HepG2 (cell line): Measurements from ENCODE around the gene ZFP1. TPM values are rescaled to one million over a fixed set of nuclear protein-coding genes. Genes with fewer than 3 reads are reported as not detected.

ENCODE experiments used
- GMEB1 ChIP-seq: sonication (generic); formaldehyde crosslinking; IDR thresholded peaks from 2 replicates; pipeline ENCODE4 v1.5.1; 2020; ENCODE audit warnings: missing genetic modification reagents, mild to moderate bottlenecking, borderline replicate concordance
- KDM4B ChIP-seq: sonication (generic); formaldehyde crosslinking; IDR thresholded peaks from 2 replicates; pipeline ENCODE4 v1.4.0; 2020; ENCODE audit warnings: missing genetic modification reagents
- KLF15 ChIP-seq: sonication (generic); formaldehyde crosslinking; IDR thresholded peaks from 2 replicates; pipeline ENCODE4 v1.8.1; 2023; ENCODE audit warnings: borderline replicate concordance, mild to moderate bottlenecking, inconsistent platforms, missing genetic modification reagents, mixed read lengths
- NFKBIZ ChIP-seq: IDR thresholded peaks from 2 replicates; pipeline ENCODE4 v1.6.1; 2018; ENCODE audit warnings: missing genetic modification reagents, missing compliant biosample characterization
- NPAS2 ChIP-seq: sonication (generic); formaldehyde crosslinking; IDR thresholded peaks from 2 replicates; pipeline ENCODE4 v1.8.0; 2022; ENCODE audit warnings: mild to moderate bottlenecking, missing genetic modification reagents, borderline replicate concordance
- ZBTB38 ChIP-seq: sonication (generic); formaldehyde crosslinking; IDR thresholded peaks from 2 replicates; pipeline ENCODE4 v1.5.1; 2020; ENCODE audit warnings: mild to moderate bottlenecking, missing genetic modification reagents
- ZBTB7B ChIP-seq: sonication (generic); formaldehyde crosslinking; IDR thresholded peaks from 2 replicates; pipeline ENCODE4 v1.4.0; 2020; ENCODE audit warnings: missing genetic modification reagents
- ZMAT3 ChIP-seq: sonication (generic); formaldehyde crosslinking; conservative IDR thresholded peaks from 2 replicates; pipeline ENCODE4 v1.7.0; 2021; ENCODE audit warnings: missing genetic modification reagents
- ZNF383 ChIP-seq: sonication (generic); formaldehyde crosslinking; IDR thresholded peaks from 2 replicates; pipeline ENCODE4 v1.4.0; 2020; ENCODE audit warnings: missing genetic modification reagents, mild to moderate bottlenecking, borderline replicate concordance
- ZNF562 ChIP-seq: sonication (generic); formaldehyde crosslinking; IDR thresholded peaks from 2 replicates; pipeline ENCODE4 v1.8.0; 2022; ENCODE audit warnings: missing genetic modification reagents, borderline replicate concordance
- ZNF589 ChIP-seq: sonication (generic); formaldehyde crosslinking; conservative IDR thresholded peaks from 2 replicates; pipeline ENCODE4 v1.8.0; 2022; ENCODE audit warnings: mild to moderate bottlenecking, moderate library complexity, missing genetic modification reagents
- ZNF768 ChIP-seq: sonication (generic); formaldehyde crosslinking; IDR thresholded peaks from 2 replicates; pipeline ENCODE4 v1.4.0; 2020; ENCODE audit warnings: missing genetic modification reagents
- ZSCAN30 ChIP-seq: sonication (generic); formaldehyde crosslinking; IDR thresholded peaks from 2 replicates; pipeline ENCODE4 v1.5.0; 2020; ENCODE audit warnings: mild to moderate bottlenecking, missing genetic modification reagents
- polyA plus RNA-seq, 8 experiments: library from polyadenylated mRNA; depleted of rRNA in 3 of 8; stranded (reverse) in 7 of 8; unstranded in 1 of 8; fragments of >200 nt; fragmentation: Illumina TruSeq in 4 of 8; extraction: Trizol in 4 of 8; gene quantifications; 2 replicates each; pipeline versions ENCODE4 v1.2.1 to v1.2.3, GENCODE V29; 2011 to 2016; ENCODE audit warnings: low read depth in 4 of 8, missing spikeins in 1 of 8, mixed read lengths in 1 of 8; ENCODE audit not compliant: insufficient read depth in 1 of 8
- total RNA-seq, 5 experiments: library from RNA; depleted of rRNA; stranded (reverse); fragments of >200 nt; fragmentation: Illumina TruSeq; extraction: Trizol; gene quantifications; 2 replicates each; pipeline ENCODE4 v1.2.3, GENCODE V29; 2016; ENCODE audit warnings: low read depth in 1 of 5
- TF ChIP-seq, protein P1 (sequence below): sonication (generic); formaldehyde crosslinking; IDR thresholded peaks from 2 replicates; pipeline ENCODE4 v1.5.1; 2020; ENCODE audit warnings: mild to moderate bottlenecking, missing genetic modification reagents
- TF ChIP-seq, protein P2 (sequence below): sonication (generic); formaldehyde crosslinking; IDR thresholded peaks from 2 replicates; pipeline ENCODE4 v1.4.0; 2020; ENCODE audit warnings: mild to moderate bottlenecking, missing genetic modification reagents
- TF ChIP-seq, protein P3 (sequence below): sonication (generic); formaldehyde crosslinking; IDR thresholded peaks from 2 replicates; pipeline ENCODE4 v1.8.0; 2022; ENCODE audit warnings: missing genetic modification reagents, mild to moderate bottlenecking, inconsistent platforms, borderline replicate concordance
- TF ChIP-seq, protein P4 (sequence below): sonication (generic); formaldehyde crosslinking; IDR thresholded peaks from 2 replicates; pipeline ENCODE4 v1.5.0; 2020; ENCODE audit warnings: missing genetic modification reagents

ZFP1 gene
- total and polyA plus RNA-seq, 2 of the 13 experiments (the other 11 are each of a cell fraction or from before 2014, with no cell fraction given): 8.3 to 14.0 TPM

GRCh38 chr16:75116081-75116910 lies 32.0 kb upstream of the ZFP1 start, which contains the start of gene LDHD (continued):
- TF ChIP-seq, protein P1, sequence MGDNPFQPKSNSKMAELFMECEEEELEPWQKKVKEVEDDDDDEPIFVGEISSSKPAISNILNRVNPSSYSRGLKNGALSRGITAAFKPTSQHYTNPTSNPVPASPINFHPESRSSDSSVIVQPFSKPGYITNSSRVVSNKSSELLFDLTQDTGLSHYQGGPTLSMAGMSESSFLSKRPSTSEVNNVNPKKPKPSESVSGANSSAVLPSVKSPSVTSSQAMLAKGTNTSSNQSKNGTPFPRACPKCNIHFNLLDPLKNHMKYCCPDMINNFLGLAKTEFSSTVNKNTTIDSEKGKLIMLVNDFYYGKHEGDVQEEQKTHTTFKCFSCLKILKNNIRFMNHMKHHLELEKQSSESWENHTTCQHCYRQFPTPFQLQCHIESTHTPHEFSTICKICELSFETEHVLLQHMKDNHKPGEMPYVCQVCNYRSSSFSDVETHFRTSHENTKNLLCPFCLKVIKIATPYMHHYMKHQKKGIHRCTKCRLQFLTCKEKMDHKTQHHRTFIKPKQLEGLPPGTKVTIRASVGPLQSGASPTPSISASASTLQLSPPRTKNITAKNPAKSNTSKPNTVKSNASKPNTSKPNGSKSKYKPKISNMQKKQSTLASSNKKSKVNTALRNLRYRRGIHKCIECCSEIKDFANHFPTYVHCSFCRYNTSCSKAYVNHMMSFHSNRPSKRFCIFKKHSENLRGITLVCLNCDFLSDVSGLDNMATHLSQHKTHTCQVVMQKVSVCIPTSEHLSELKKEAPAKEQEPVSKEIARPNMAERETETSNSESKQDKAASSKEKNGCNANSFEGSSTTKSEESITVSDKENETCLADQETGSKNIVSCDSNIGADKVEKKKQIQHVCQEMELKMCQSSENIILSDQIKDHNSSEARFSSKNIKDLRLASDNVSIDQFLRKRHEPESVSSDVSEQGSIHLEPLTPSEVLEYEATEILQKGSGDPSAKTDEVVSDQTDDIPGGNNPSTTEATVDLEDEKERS (CRISPR knock-in tag): no peak
- TF ChIP-seq, protein P2, sequence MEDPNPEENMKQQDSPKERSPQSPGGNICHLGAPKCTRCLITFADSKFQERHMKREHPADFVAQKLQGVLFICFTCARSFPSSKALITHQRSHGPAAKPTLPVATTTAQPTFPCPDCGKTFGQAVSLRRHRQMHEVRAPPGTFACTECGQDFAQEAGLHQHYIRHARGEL (CRISPR knock-in tag): no peak
- TF ChIP-seq GMEB1 (0 out of 2 replicates have a peak, but pooled peaks have one; percentile 29), KLF15 (CRISPR knock-in tag) (peak; percentile 92; the same call in 1 of the 2 replicates), ZNF383 (peak; percentile 77; the same call in 1 of the 2 replicates), ZNF768 (CRISPR knock-in tag) (peak; percentile 73), ZNF589 (CRISPR knock-in tag) (no peak), ZBTB7B (CRISPR knock-in tag) (peak; percentile 75; the same call in 1 of the 2 replicates), ZMAT3 (0 out of 2 replicates have a peak, but pooled peaks have one; percentile 50), ZBTB38 (peak; percentile 64; the same call in 1 of the 2 replicates), KDM4B (peak; percentile 38; the same call in 1 of the 2 replicates), ZSCAN30 (CRISPR knock-in tag) (no peak), NFKBIZ (CRISPR knock-in tag) (peak; percentile 74; the same call in 1 of the 2 replicates), NPAS2 (CRISPR knock-in tag) (no peak), ZNF562 (CRISPR knock-in tag) (no peak)
- TF ChIP-seq, protein P3, sequence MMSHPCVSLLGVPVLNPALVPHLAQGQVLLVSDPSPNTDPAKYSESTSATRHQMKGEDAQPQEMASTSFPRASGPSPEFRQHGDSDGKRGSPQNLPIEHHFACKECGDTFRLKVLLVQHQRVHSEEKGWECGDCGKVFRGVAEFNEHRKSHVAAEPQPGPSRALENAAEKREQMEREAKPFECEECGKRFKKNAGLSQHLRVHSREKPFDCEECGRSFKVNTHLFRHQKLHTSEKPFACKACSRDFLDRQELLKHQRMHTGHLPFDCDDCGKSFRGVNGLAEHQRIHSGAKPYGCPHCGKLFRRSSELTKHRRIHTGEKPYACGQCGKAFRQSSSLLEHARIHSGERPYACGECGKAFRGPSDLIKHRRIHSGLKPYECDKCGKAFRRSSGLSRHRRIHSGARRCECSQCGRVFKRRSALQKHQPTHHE (CRISPR knock-in tag): no peak
- TF ChIP-seq, protein P4, sequence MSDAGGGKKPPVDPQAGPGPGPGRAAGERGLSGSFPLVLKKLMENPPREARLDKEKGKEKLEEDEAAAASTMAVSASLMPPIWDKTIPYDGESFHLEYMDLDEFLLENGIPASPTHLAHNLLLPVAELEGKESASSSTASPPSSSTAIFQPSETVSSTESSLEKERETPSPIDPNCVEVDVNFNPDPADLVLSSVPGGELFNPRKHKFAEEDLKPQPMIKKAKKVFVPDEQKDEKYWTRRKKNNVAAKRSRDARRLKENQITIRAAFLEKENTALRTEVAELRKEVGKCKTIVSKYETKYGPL (CRISPR knock-in tag): no peak
